Caco-2 (cell line): ENCODE data around the gene ZDBF2. TPM values are rescaled to one million over a fixed set of nuclear protein-coding genes. Genes with fewer than 3 reads are reported as not detected.

Experiments
- BruUV-seq: library from RNA; stranded (reverse); fragments of 400-500 nt; replicated peaks from 2 replicates; lab custom pipeline; 2021; lab: Mats Ljungman, UMichigan
- CTCF ChIA-PET: fragments of 300-600 bp; sonication (Branson Sonifier 250); formaldehyde crosslinking; loops from one replicate; lab custom pipeline; 2022; ENCODE audit warnings: antibody characterized with exemption; lab: Charles Lee
- POLR2A ChIA-PET: fragments of 300-600 bp; sonication (Branson Sonifier 250); formaldehyde crosslinking; loops from one replicate; lab custom pipeline; 2022; ENCODE audit warnings: antibody characterized with exemption; lab: Charles Lee
- DNase-seq, 2 experiments: peaks; one replicate each; pipeline versions ENCODE4 v3.0.0 to v3.0.0-alpha.2; 2020 to 2022
- H3K27me3 ChIP-seq: replicated peaks from 2 replicates; pipeline ENCODE4 v1.6.0; 2011; ENCODE audit warnings: low read length; ENCODE audit not compliant: control insufficient read depth, insufficient read depth
- H3K36me3 ChIP-seq: 2 replicates; pipeline ENCODE4 v1.5.1; 2011; ENCODE audit warnings: low read length; ENCODE audit not compliant: control insufficient read depth, insufficient read depth
- H3K4me1 ChIP-seq: fragments of 250-450 bp; sonication (Bioruptor Pico); 2 replicates; pipeline ENCODE4 v1.5.1; 2020; ENCODE audit warnings: mild to moderate bottlenecking
- H3K4me3 ChIP-seq: 2 replicates; pipeline ENCODE4 v1.5.1; 2011; ENCODE audit warnings: low read depth, mild to moderate bottlenecking, control low read depth, low read length
- H3K9me3 ChIP-seq: fragments of 250-450 bp; sonication (Bioruptor Pico); 2 replicates; pipeline ENCODE4 v1.5.1; 2020; ENCODE audit warnings: mild to moderate bottlenecking, moderate library complexity
- H3K27ac Mint-ChIP-seq: one replicate; pipeline ENCODE4 v1.8.0; 2022; ENCODE audit warnings: mixed read lengths; ENCODE audit not compliant: unreplicated experiment
- H3K27me3 Mint-ChIP-seq: one replicate; pipeline ENCODE4 v1.8.0; 2022; ENCODE audit warnings: mixed read lengths; ENCODE audit not compliant: insufficient read depth, unreplicated experiment
- H3K36me3 Mint-ChIP-seq: one replicate; pipeline ENCODE4 v1.8.0; 2022; ENCODE audit warnings: mild to moderate bottlenecking, mixed read lengths; ENCODE audit not compliant: insufficient read depth, unreplicated experiment
- H3K4me1 Mint-ChIP-seq: one replicate; pipeline ENCODE4 v1.8.0; 2022; ENCODE audit warnings: low read depth, mixed read lengths; ENCODE audit not compliant: unreplicated experiment
- H3K4me3 Mint-ChIP-seq: one replicate; pipeline ENCODE4 v1.8.0; 2022; ENCODE audit warnings: mild to moderate bottlenecking, moderate library complexity, mixed read lengths; ENCODE audit not compliant: unreplicated experiment
- H3K9me3 Mint-ChIP-seq: one replicate; pipeline ENCODE4 v1.8.0; 2022; ENCODE audit warnings: mixed read lengths; ENCODE audit not compliant: unreplicated experiment
- intact Hi-C: fragments of 100-400 bp; cut with micrococcal nuclease; formaldehyde crosslinking; loops from one replicate; pipeline ENCODE4 v1.10.0; 2022; ENCODE audit not compliant: unreplicated experiment
- total RNA-seq: library from RNA; stranded (reverse); gene quantifications from 2 replicates; pipeline ENCODE4 v1.2.3, GENCODE V29; 2022
- TF ChIP-seq, protein P1 (sequence below), 2 experiments: fragments of 200-600 bp in 1 of 2; IDR thresholded peaks; 1 replicate in 1 of 2; 2 replicates in 1 of 2; pipeline versions ENCODE4 v1.5.1 to v1.8.0; 2011 to 2022; ENCODE audit warnings: antibody characterized with exemption in 1 of 2, control low read depth in 1 of 2, inconsistent platforms in 1 of 2, low read depth in 1 of 2, low read length in 1 of 2, mild to moderate bottlenecking in 1 of 2, moderate library complexity in 1 of 2; ENCODE audit not compliant: insufficient read depth in 1 of 2, severe bottlenecking in 1 of 2, unreplicated experiment in 1 of 2

The ZDBF2 gene
- total RNA-seq, 1 experiment from 2014 or later = 6.5 TPM

GRCh38 chr2:206323033-206323432, 48.6 kb downstream of the ZDBF2 start:
- Histone ChIP-seq H3K4me3 (no peak overlapping the region), H3K27me3 (no peaks in the 10 kb centered on the region), H3K9me3 (peaks cover 8% of the 10 kb centered on the region; the same call in 1 of the 2 replicates), H3K36me3 (no peaks in the 10 kb centered on the region), H3K4me1 (no peaks in the 10 kb centered on the region)
- H3K27ac Mint-ChIP-seq = no peak overlapping the region
- no peak for DNase-seq
- no peaks in the 10 kb centered on the region for H3K4me1 Mint-ChIP-seq
- H3K9me3 Mint-ChIP-seq = peaks cover 8% of the 10 kb centered on the region
- CTCF ChIA-PET = no interaction called here
- intact Hi-C loops = no loop called here
- POLR2A ChIA-PET = no interaction called here
- H3K4me3 Mint-ChIP-seq = no peak overlapping the region
- no TSS peak for BruUV-seq
- no peaks in the 10 kb centered on the region for H3K27me3 Mint-ChIP-seq
- H3K36me3 Mint-ChIP-seq = no peaks in the 10 kb centered on the region
- TF ChIP-seq, protein P1, sequence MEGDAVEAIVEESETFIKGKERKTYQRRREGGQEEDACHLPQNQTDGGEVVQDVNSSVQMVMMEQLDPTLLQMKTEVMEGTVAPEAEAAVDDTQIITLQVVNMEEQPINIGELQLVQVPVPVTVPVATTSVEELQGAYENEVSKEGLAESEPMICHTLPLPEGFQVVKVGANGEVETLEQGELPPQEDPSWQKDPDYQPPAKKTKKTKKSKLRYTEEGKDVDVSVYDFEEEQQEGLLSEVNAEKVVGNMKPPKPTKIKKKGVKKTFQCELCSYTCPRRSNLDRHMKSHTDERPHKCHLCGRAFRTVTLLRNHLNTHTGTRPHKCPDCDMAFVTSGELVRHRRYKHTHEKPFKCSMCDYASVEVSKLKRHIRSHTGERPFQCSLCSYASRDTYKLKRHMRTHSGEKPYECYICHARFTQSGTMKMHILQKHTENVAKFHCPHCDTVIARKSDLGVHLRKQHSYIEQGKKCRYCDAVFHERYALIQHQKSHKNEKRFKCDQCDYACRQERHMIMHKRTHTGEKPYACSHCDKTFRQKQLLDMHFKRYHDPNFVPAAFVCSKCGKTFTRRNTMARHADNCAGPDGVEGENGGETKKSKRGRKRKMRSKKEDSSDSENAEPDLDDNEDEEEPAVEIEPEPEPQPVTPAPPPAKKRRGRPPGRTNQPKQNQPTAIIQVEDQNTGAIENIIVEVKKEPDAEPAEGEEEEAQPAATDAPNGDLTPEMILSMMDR (IDR thresholded peaks at IDR 0.05; ENCODE audit: insufficient read depth in 1 of 2, low read depth in 1 of 2, low read length in 1 of 2, severe bottlenecking in 1 of 2, unreplicated experiment in 1 of 2) = no peak

DNA sequence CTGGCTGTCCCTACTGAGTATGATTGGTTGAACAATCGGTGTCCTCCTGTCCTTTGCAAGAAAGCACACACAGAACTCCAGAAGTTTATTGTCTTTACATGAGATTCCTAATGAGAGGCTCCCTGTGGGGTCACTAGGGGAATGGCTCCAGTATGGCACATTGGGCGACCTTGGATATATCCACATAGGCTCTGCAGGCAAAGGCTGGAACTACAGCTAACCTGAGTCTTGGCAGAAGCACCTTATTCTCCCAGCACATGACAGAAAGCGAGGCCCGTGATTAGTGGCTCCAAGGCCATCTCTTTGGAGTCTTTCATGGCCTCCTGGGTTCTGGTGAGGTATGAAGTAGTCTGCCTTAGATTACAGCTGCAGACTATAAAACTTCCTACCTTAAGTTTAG, 49.0 kb downstream of the ZDBF2 start:
- peaks cover 8% of the 10 kb centered on the region for H3K9me3 Mint-ChIP-seq
- TF ChIP-seq, protein P1 (IDR thresholded peaks at IDR 0.05; ENCODE audit: insufficient read depth in 1 of 2, low read depth in 1 of 2, low read length in 1 of 2, severe bottlenecking in 1 of 2, unreplicated experiment in 1 of 2) = peak in 1 of 2 experiments; percentile 22
- intact Hi-C loops = no loop called here
- no peak overlapping the region for H3K4me3 Mint-ChIP-seq
- H3K27ac Mint-ChIP-seq = no peak overlapping the region
- POLR2A ChIA-PET = no interaction called here
- H3K36me3 Mint-ChIP-seq = no peaks in the 10 kb centered on the region
- no TSS peak for BruUV-seq
- Histone ChIP-seq H3K4me3 (no peak overlapping the region), H3K27me3 (no peaks in the 10 kb centered on the region), H3K4me1 (no peaks in the 10 kb centered on the region), H3K9me3 (peaks cover 8% of the 10 kb centered on the region; the same call in 1 of the 2 replicates), H3K36me3 (no peaks in the 10 kb centered on the region)
- no peaks in the 10 kb centered on the region for H3K27me3 Mint-ChIP-seq
- DNase-seq = peak in 1 of 2 experiments; percentile 9
- CTCF ChIA-PET = no interaction called here
- no peaks in the 10 kb centered on the region for H3K4me1 Mint-ChIP-seq

DNA sequence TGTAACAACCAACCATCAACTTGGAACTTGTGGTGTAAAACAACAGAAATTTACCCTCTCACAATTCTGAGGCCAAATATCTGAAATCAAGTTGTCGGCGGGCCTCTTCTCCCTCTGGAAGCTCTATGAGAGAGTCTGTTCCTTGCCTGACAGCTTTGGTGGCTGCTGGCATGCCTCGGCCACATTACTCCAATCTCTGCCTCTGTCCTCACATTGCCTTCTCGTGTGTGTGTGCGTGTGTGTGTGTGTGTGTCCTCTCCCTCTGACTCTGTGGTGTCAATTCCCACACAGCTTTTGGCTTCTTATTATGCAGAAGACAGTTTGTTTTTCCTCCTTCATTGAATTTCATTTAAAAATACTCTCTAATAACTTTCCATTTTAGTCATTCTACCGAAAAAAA, 50.4 kb downstream of the ZDBF2 start:
- Mint-ChIP-seq H3K4me3 (no peak overlapping the region), H3K27ac (no peak overlapping the region), H3K27me3 (no peaks in the 10 kb centered on the region), H3K9me3 (no peaks in the 10 kb centered on the region), H3K4me1 (no peaks in the 10 kb centered on the region), H3K36me3 (no peaks in the 10 kb centered on the region)
- TF ChIP-seq, protein P1 (IDR thresholded peaks at IDR 0.05; ENCODE audit: insufficient read depth in 1 of 2, low read depth in 1 of 2, low read length in 1 of 2, severe bottlenecking in 1 of 2, unreplicated experiment in 1 of 2) = no peak
- H3K9me3 ChIP-seq = no peaks in the 10 kb centered on the region
- CTCF ChIA-PET = no interaction called here
- intact Hi-C loops = no loop called here
- no TSS peak for BruUV-seq
- no peak for DNase-seq
- H3K27me3 ChIP-seq = no peaks in the 10 kb centered on the region
- POLR2A ChIA-PET = no interaction called here
- H3K4me3 ChIP-seq = no peak overlapping the region
- no peaks in the 10 kb centered on the region for H3K36me3 ChIP-seq
- no peaks in the 10 kb centered on the region for H3K4me1 ChIP-seq
